Esophagus muscularis mucosa (tissue), 4 donors: ENCODE results near the gene TTC6. TPM values are rescaled to one million over a fixed set of nuclear protein-coding genes. Genes with fewer than 3 reads are reported as not detected.
"Not testable (repeated sequence)": the region's sequence is repeated elsewhere in the genome, so short reads cannot be mapped to it uniquely, and the experiment has no call there.

Source experiments
- DNase-seq: peaks from one replicate; pipeline ENCODE4 v3.0.0-alpha.2; 2017; ENCODE audit errors: extremely low spot score
- H3K27ac ChIP-seq, 4 donors: fragments of 200-600 bp; sonication (generic); replicated peaks in 1 of 4; 1 replicate in 3 of 4; 2 replicates in 1 of 4; pipeline ENCODE4 v1.5.1; 2016 to 2019; ENCODE audit warnings: mild to moderate bottlenecking in 1 of 4
- H3K27me3 ChIP-seq, 4 donors: fragments of 200-600 bp; sonication (generic); one replicate each; pipeline versions ENCODE4 v1.5.1 to v1.6.0; 2016 to 2019
- H3K36me3 ChIP-seq, 4 donors: fragments of 200-600 bp; sonication (generic); one replicate each; pipeline ENCODE4 v1.5.1; 2016 to 2019
- H3K4me1 ChIP-seq, 4 donors: fragments of 200-600 bp; sonication (generic); one replicate each; pipeline ENCODE4 v1.5.1; 2016 to 2019
- H3K4me3 ChIP-seq, 4 donors: fragments of 200-600 bp; sonication (generic); 1 replicate in 2 of 4; 2 replicates in 2 of 4; pipeline ENCODE4 v1.5.1; 2016 to 2019; ENCODE audit warnings: mild to moderate bottlenecking in 4 of 4, moderate library complexity in 1 of 4
- H3K9me3 ChIP-seq, 4 donors: fragments of 200-600 bp; sonication (generic); 1 replicate in 3 of 4; 2 replicates in 1 of 4; pipeline ENCODE4 v1.5.1; 2016 to 2019
- CTCF ChIP-seq, 3 experiments: fragments of 200-600 bp in 2 of 3; fragments of 450-650 bp in 1 of 3; sonication (generic) in 2 of 3; IDR thresholded peaks; one replicate each; pipeline ENCODE4 v1.5.1; 2017 to 2019; ENCODE audit warnings: antibody characterized with exemption in 3 of 3, mild to moderate bottlenecking in 2 of 3, moderate library complexity in 1 of 3
- EP300 ChIP-seq: sonication (generic); formaldehyde crosslinking; IDR thresholded peaks from one replicate; pipeline ENCODE4 v1.6.1; 2017; ENCODE audit warnings: antibody characterized with exemption
- POLR2A ChIP-seq: fragments of 450-650 bp; IDR thresholded peaks from one replicate; pipeline ENCODE4 v1.6.1; 2017; ENCODE audit warnings: antibody characterized with exemption, moderate library complexity, mild to moderate bottlenecking, low read depth
- POLR2AphosphoS5 ChIP-seq, 2 donors: sonication (generic); formaldehyde crosslinking; IDR thresholded peaks; one replicate each; pipeline ENCODE4 v1.6.1; 2017; ENCODE audit warnings: antibody characterized with exemption in 2 of 2
- WGBS: methylation state at CpG from one replicate; pipeline ENCODE4 v1.1.5; 2018; 5-methylcytosine and 5-hydroxymethylcytosine counted together
- intact Hi-C: fragments of 100-400 bp; cut with DNase I; formaldehyde crosslinking; loops from one replicate; pipeline ENCODE4 v1.15.1; 2023
- total RNA-seq, 4 donors: library from RNA; depleted of rRNA; stranded (reverse); fragments of >200 nt; gene quantifications; one replicate each; pipeline versions ENCODE4 v1.1.0 to v1.2.1, GENCODE V29; 2016

Gene TTC6
- total RNA-seq, 4 donors from 2014 or later: not detected

DNA sequence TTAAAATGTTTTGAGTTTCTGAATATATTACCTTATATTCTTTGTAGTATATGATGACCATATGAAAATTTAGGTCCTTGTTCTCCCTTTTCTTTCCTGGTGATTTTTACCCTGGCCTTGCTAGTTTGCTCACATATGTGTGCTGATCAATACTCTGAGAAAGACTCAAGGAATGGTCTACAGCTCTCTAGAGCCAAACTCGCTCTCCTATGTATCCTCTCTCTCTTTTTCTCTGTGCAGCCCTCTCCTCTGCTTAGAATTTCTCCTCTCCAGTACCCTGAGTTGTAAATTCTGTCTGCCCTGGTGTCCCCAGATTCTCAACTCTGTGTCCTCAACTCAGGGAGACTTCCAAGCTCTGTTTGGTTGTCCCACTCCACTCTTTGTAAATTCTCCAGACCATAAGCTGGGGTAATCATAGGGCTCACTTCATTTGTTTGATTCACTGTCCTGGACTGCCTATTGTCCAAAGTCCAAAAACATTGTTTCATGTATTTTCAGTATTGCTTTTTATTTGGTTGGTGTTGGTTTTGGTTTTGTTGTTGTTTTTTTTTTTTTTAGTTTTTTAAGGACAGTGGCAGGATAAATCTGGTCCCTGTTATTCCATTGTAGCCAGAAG lies 41.4 kb upstream of the TTC6 start:
- TF ChIP-seq POLR2A (no peak), CTCF (IDR thresholded peaks at IDR 0.05) (no peak), EP300 (no peak), POLR2AphosphoS5 (IDR thresholded peaks at IDR 0.05) (no peak)
- WGBS: 95% methylated on average over 1 of the region's 1 CpG
- no peak overlapping the region for H3K27ac ChIP-seq
- H3K27me3 ChIP-seq: no peaks in the 10 kb centered on the region
- no peak for DNase-seq
- peaks cover 0 to 10% (median 5%) of the 10 kb centered on the region in 4 donors for H3K9me3 ChIP-seq
- H3K36me3 ChIP-seq: no peaks in the 10 kb centered on the region
- H3K4me3 ChIP-seq: no peak overlapping the region
- H3K4me1 ChIP-seq: no peaks in the 10 kb centered on the region
- intact Hi-C loops: no loop called here

DNA sequence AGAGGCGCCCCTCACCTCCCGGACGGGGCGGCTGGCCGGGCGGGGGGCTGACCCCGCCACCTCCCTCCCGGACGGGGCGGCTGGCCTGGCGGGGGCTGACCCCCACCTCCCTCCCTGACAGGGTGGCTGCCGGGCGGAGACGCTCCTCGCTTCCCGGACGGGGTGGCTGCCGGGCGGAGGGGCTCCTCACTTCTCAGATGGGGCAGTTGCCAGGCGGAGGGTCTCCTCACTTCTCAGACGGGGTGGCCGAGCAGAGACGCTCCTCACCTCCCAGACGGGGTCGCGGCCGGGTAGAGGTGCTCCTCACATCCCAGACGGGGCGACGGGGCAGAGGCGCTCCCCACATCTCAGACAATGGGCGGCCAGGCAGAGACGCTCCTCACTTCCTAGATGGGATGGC lies 39.8 kb upstream of the TTC6 start:
- H3K27ac ChIP-seq, H3K36me3 ChIP-seq, H3K4me3 ChIP-seq, H3K4me1 ChIP-seq, H3K27me3 ChIP-seq, intact Hi-C loops, DNase-seq: not testable (repeated sequence)
- peaks cover 0 to 10% (median 5%) of the 10 kb centered on the region in 4 donors for H3K9me3 ChIP-seq
- no CpG with 5 or more reads among the region's 33 CpGs for WGBS

- no peaks in the 10 kb centered on the region for H3K36me3 ChIP-seq
- intact Hi-C loops: no loop called here
- TF ChIP-seq CTCF (IDR thresholded peaks at IDR 0.05): no peak
- TF ChIP-seq POLR2A: no peak
- no peak for TF ChIP-seq EP300
- TF ChIP-seq POLR2AphosphoS5 (IDR thresholded peaks at IDR 0.05): no peak
- H3K4me3 ChIP-seq: no peak overlapping the region
- no peak overlapping the region for H3K27ac ChIP-seq
- H3K27me3 ChIP-seq: no peaks in the 10 kb centered on the region
- H3K9me3 ChIP-seq: no peaks in the 10 kb centered on the region
- H3K4me1 ChIP-seq: no peaks in the 10 kb centered on the region
- DNase-seq: no peak
- 90% methylated on average over 4 of the region's 4 CpGs for WGBS
Observed at GRCh38 chr14:37558740-37559139, 36.7 kb upstream of the TTC6 start.

DNA sequence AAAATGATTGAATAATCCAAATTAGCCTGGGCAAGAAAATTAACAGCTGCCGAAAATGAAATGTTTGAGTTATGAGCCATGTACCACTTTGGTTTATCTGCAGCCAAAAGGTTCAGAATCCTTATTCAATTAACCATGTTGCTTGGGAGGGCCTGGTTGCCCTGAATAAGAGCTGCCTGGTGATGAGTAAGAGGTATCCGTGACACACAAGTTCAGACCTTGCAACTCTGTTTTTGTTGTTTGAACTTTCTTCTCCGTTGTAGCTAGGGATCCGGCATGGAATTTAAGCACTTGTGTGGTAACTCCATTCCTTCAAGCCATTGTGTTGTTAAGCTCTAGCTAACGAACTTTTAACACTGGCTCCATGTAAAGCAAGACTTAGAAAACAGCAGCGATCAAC lies 36.0 kb upstream of the TTC6 start:
- TF ChIP-seq POLR2A (no peak), CTCF (IDR thresholded peaks at IDR 0.05) (no peak)
- Histone ChIP-seq H3K9me3 (no peaks in the 10 kb centered on the region), H3K4me3 (no peak overlapping the region), H3K4me1 (no peaks in the 10 kb centered on the region), H3K27me3 (no peaks in the 10 kb centered on the region), H3K36me3 (no peaks in the 10 kb centered on the region), H3K27ac (no peak overlapping the region)
- no peak for DNase-seq
- intact Hi-C loops: no loop called here
- 92% methylated on average over 6 of the region's 6 CpGs for WGBS

DNA sequence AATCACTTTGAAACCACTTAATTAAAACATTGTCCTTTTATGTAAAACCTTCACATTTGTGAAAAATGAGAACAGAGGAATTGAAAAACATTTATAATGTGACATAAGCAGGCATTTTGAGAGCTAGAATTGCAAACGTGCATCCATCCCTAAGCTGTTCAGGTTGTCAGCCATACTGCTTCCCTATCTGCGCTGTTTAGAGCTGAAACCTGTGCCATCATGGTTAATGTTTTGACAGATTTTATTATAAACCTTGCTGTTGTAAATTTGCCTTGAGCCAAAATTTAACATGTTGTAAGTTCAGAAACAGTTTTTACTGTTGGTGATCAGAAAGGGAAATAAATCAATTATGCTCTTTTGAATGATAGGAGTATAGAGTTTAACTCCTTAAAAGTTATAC lies 32.2 kb upstream of the TTC6 start:
- intact Hi-C loops: no loop called here
- WGBS: 75% methylated on average over 2 of the region's 2 CpGs

More for the DNA sequence above, 32.2 kb upstream of the TTC6 start:
- Histone ChIP-seq H3K27ac (no peak overlapping the region), H3K4me1 (no peaks in the 10 kb centered on the region), H3K27me3 (no peaks in the 10 kb centered on the region), H3K36me3 (no peaks in the 10 kb centered on the region), H3K4me3 (no peak overlapping the region), H3K9me3 (no peaks in the 10 kb centered on the region)
- DNase-seq: no peak
- TF ChIP-seq POLR2AphosphoS5 (IDR thresholded peaks at IDR 0.05) (no peak), POLR2A (no peak), CTCF (IDR thresholded peaks at IDR 0.05) (no peak), EP300 (no peak)
